Measurements from ENCODE around the gene RAB43. TPM values are rescaled to one million over a fixed set of nuclear protein-coding genes. Genes with fewer than 3 reads are reported as not detected.
"Not testable (repeated sequence)": the region's sequence is repeated elsewhere in the genome, so short reads cannot be mapped to it uniquely, and the experiment has no call there.

The RAB43 gene
- total RNA-seq, 1 donor from 2014 or later: 28.1 TPM

- no peak for TF ChIP-seq CTCF (IDR thresholded peaks at IDR 0.05; ENCODE audit: unreplicated experiment)
- peaks cover 1% of the 10 kb centered on the region for H3K27me3 Mint-ChIP-seq (ENCODE audit: low read depth)
- no peak overlapping the region for H3K27ac Mint-ChIP-seq
Measured at GRCh38 chr3:129081503-129081902, 40.1 kb downstream of the RAB43 start.

GRCh38 chr3:129078510-129078909, 43.1 kb downstream of the RAB43 start:
- no peaks in the 10 kb centered on the region for H3K9me3 Mint-ChIP-seq
- no peaks in the 10 kb centered on the region for H3K4me1 Mint-ChIP-seq
- DNase-seq (ENCODE audit: low spot score in 2 of 2, unreplicated experiment in 2 of 2): no peak
- H3K27me3 Mint-ChIP-seq (ENCODE audit: low read depth): peaks cover 1% of the 10 kb centered on the region
- no peak for TF ChIP-seq CTCF (IDR thresholded peaks at IDR 0.05; ENCODE audit: unreplicated experiment)
- H3K4me3 Mint-ChIP-seq: no peak overlapping the region
- H3K36me3 Mint-ChIP-seq: no peaks in the 10 kb centered on the region
- H3K27ac Mint-ChIP-seq: no peak overlapping the region

More at GRCh38 chr3:129081503-129081902, 40.1 kb downstream of the RAB43 start:
- Mint-ChIP-seq H3K4me3 (no peak overlapping the region), H3K9me3 (no peaks in the 10 kb centered on the region), H3K36me3 (no peaks in the 10 kb centered on the region), H3K4me1 (no peaks in the 10 kb centered on the region)
- DNase-seq (ENCODE audit: low spot score in 2 of 2, unreplicated experiment in 2 of 2): no peak

- no peaks in the 10 kb centered on the region for H3K4me1 Mint-ChIP-seq
- no peak for TF ChIP-seq CTCF (IDR thresholded peaks at IDR 0.05; ENCODE audit: unreplicated experiment)
- H3K4me3 Mint-ChIP-seq: no peak overlapping the region
- H3K27me3 Mint-ChIP-seq (ENCODE audit: low read depth): peaks cover 1% of the 10 kb centered on the region
- no peaks in the 10 kb centered on the region for H3K36me3 Mint-ChIP-seq
- no peaks in the 10 kb centered on the region for H3K9me3 Mint-ChIP-seq
- DNase-seq (ENCODE audit: low spot score in 2 of 2, unreplicated experiment in 2 of 2): no peak
- H3K27ac Mint-ChIP-seq: no peak overlapping the region
Measured at GRCh38 chr3:129077222-129077621, 44.4 kb downstream of the RAB43 start.

- H3K4me3 Mint-ChIP-seq: no peak overlapping the region
- DNase-seq (ENCODE audit: low spot score in 2 of 2, unreplicated experiment in 2 of 2): no peak
- peaks cover 12% of the 10 kb centered on the region for H3K27me3 Mint-ChIP-seq (ENCODE audit: low read depth)
- H3K36me3 Mint-ChIP-seq: no peaks in the 10 kb centered on the region
- TF ChIP-seq CTCF (IDR thresholded peaks at IDR 0.05; ENCODE audit: unreplicated experiment): no peak
- H3K9me3 Mint-ChIP-seq: no peaks in the 10 kb centered on the region
- H3K4me1 Mint-ChIP-seq: no peaks in the 10 kb centered on the region
- no peak overlapping the region for H3K27ac Mint-ChIP-seq
Measured at GRCh38 chr3:129070086-129070885, 51.3 kb downstream of the RAB43 start.

GRCh38 chr3:129069313-129070085, 52.1 kb downstream of the RAB43 start:
- not testable (repeated sequence) for H3K4me3 Mint-ChIP-seq; H3K36me3 Mint-ChIP-seq; H3K9me3 Mint-ChIP-seq; DNase-seq (ENCODE audit: low spot score in 2 of 2, unreplicated experiment in 2 of 2); H3K4me1 Mint-ChIP-seq; H3K27ac Mint-ChIP-seq
- H3K27me3 Mint-ChIP-seq (ENCODE audit: low read depth): peaks cover 12% of the 10 kb centered on the region

- Mint-ChIP-seq H3K27me3 (ENCODE audit: low read depth) (peaks cover 12% of the 10 kb centered on the region), H3K4me3 (no peak overlapping the region), H3K36me3 (no peaks in the 10 kb centered on the region), H3K9me3 (no peaks in the 10 kb centered on the region), H3K27ac (no peak overlapping the region), H3K4me1 (no peaks in the 10 kb centered on the region)
- TF ChIP-seq CTCF (IDR thresholded peaks at IDR 0.05; ENCODE audit: unreplicated experiment): no peak
- no peak for DNase-seq (ENCODE audit: low spot score in 2 of 2, unreplicated experiment in 2 of 2)
Measured at GRCh38 chr3:129068291-129068886, 53.2 kb downstream of the RAB43 start.

- H3K36me3 Mint-ChIP-seq; H3K27ac Mint-ChIP-seq; DNase-seq (ENCODE audit: low spot score in 2 of 2, unreplicated experiment in 2 of 2); H3K9me3 Mint-ChIP-seq; H3K4me1 Mint-ChIP-seq; H3K4me3 Mint-ChIP-seq: not testable (repeated sequence)
- peaks cover 12% of the 10 kb centered on the region for H3K27me3 Mint-ChIP-seq (ENCODE audit: low read depth)
Measured at GRCh38 chr3:129067719-129068118, 53.9 kb downstream of the RAB43 start.
